H9 (cell line): ENCODE measurements around the gene RND1. TPM values are rescaled to one million over a fixed set of nuclear protein-coding genes. Genes with fewer than 3 reads are reported as not detected.

Experiments
- DNase-seq: peaks from one replicate; pipeline ENCODE4 v3.0.0-alpha.2; 2017
- H2AFZ ChIP-seq: one replicate; pipeline ENCODE4 v1.6.1; 2013; ENCODE audit warnings: mild to moderate bottlenecking, low read length, control low read depth, moderate library complexity
- H2AK5ac ChIP-seq: 2 replicates; pipeline ENCODE4 v1.6.1; 2013; ENCODE audit warnings: low read length, control low read depth, mixed read lengths; ENCODE audit not compliant: insufficient read length
- H2BK120ac ChIP-seq: one replicate; pipeline ENCODE4 v1.6.1; 2013; ENCODE audit warnings: low read depth, mild to moderate bottlenecking, low read length, control low read depth, inconsistent platforms; ENCODE audit not compliant: poor library complexity, severe bottlenecking
- H2BK12ac ChIP-seq: 2 replicates; pipeline ENCODE4 v1.6.1; 2013; ENCODE audit warnings: low read length, control low read depth, mixed read lengths, low read depth; ENCODE audit not compliant: insufficient read length
- H2BK15ac ChIP-seq: 2 replicates; pipeline ENCODE4 v1.6.1; 2013; ENCODE audit warnings: low read depth, low read length, control low read depth
- H2BK20ac ChIP-seq: one replicate; pipeline ENCODE4 v1.6.1; 2013; ENCODE audit warnings: low read depth, mild to moderate bottlenecking, low read length, control low read depth, inconsistent platforms; ENCODE audit not compliant: poor library complexity, severe bottlenecking
- H2BK5ac ChIP-seq: 2 replicates; pipeline ENCODE4 v1.6.1; 2013; ENCODE audit warnings: low read length, control low read depth, mixed read lengths; ENCODE audit not compliant: insufficient read length
- H3K14ac ChIP-seq: 2 replicates; pipeline ENCODE4 v1.6.1; 2013; ENCODE audit warnings: low read length, control low read depth; ENCODE audit not compliant: insufficient read depth
- H3K18ac ChIP-seq: 2 replicates; pipeline ENCODE4 v1.6.1; 2013; ENCODE audit warnings: low read depth, mild to moderate bottlenecking, mixed read lengths, low read length, control low read depth; ENCODE audit not compliant: insufficient read length
- H3K23ac ChIP-seq: 2 replicates; pipeline ENCODE4 v1.6.1; 2013; ENCODE audit warnings: low read length, control low read depth, mixed read lengths, low read depth; ENCODE audit not compliant: insufficient read length
- H3K23me2 ChIP-seq: 2 replicates; pipeline ENCODE4 v1.6.1; 2013; ENCODE audit warnings: low read depth, mild to moderate bottlenecking, mixed read lengths, low read length, control low read depth; ENCODE audit not compliant: insufficient read length, poor library complexity, severe bottlenecking
- H3K27ac ChIP-seq: 2 replicates; pipeline ENCODE4 v1.5.1; 2013; ENCODE audit warnings: low read length, control low read depth, mixed read lengths, low read depth; ENCODE audit not compliant: insufficient read length
- H3K27me3 ChIP-seq: 2 replicates; pipeline ENCODE4 v1.6.1; 2013; ENCODE audit warnings: low read length, control low read depth, inconsistent platforms; ENCODE audit not compliant: insufficient read depth
- H3K4ac ChIP-seq: 2 replicates; pipeline ENCODE4 v1.6.1; 2013; ENCODE audit warnings: low read depth, mild to moderate bottlenecking, control low read depth, inconsistent platforms, low read length, moderate library complexity
- H3K4me1 ChIP-seq: 2 replicates; pipeline ENCODE4 v1.6.1; 2013; ENCODE audit warnings: low read length, control low read depth, inconsistent platforms; ENCODE audit not compliant: insufficient read depth
- H3K4me2 ChIP-seq: 2 replicates; pipeline ENCODE4 v1.6.1; 2013; ENCODE audit warnings: low read length, control low read depth, mixed read lengths; ENCODE audit not compliant: insufficient read length, insufficient read depth
- H3K56ac ChIP-seq: 2 replicates; pipeline ENCODE4 v1.6.1; 2013; ENCODE audit warnings: low read depth, mild to moderate bottlenecking, mixed read lengths, low read length, control low read depth; ENCODE audit not compliant: insufficient read length
- H3K79me1 ChIP-seq: 2 replicates; pipeline ENCODE4 v1.6.1; 2013; ENCODE audit warnings: low read depth, mild to moderate bottlenecking, moderate library complexity, low read length, control low read depth, inconsistent platforms; ENCODE audit not compliant: insufficient read depth, poor library complexity, severe bottlenecking
- H3K79me2 ChIP-seq: 2 replicates; pipeline ENCODE4 v1.6.1; 2013; ENCODE audit warnings: low read length, control low read depth, inconsistent platforms; ENCODE audit not compliant: insufficient read depth
- H3K9ac ChIP-seq: 2 replicates; pipeline ENCODE4 v1.6.1; 2013; ENCODE audit warnings: low read length, control low read depth, mixed read lengths; ENCODE audit not compliant: insufficient read length; ENCODE audit errors: extremely low read depth
- H3K9me3 ChIP-seq: one replicate; pipeline ENCODE4 v1.6.1; 2013; ENCODE audit warnings: low read depth, low read length, inconsistent platforms; ENCODE audit not compliant: control insufficient read depth
- H3T11ph ChIP-seq: one replicate; pipeline ENCODE4 v1.6.1; 2013; ENCODE audit warnings: mild to moderate bottlenecking, low read length, control low read depth, inconsistent platforms
- H4K20me1 ChIP-seq: one replicate; pipeline ENCODE4 v1.6.1; 2013; ENCODE audit not compliant: control insufficient read depth, insufficient read length, insufficient read depth
- H4K5ac ChIP-seq: 2 replicates; pipeline ENCODE4 v1.6.1; 2013; ENCODE audit warnings: low read depth, mild to moderate bottlenecking, mixed read lengths, low read length, control low read depth; ENCODE audit not compliant: insufficient read length
- H4K8ac ChIP-seq: replicated peaks from 2 replicates; pipeline ENCODE4 v1.6.1; 2013; ENCODE audit warnings: low read length, control low read depth, mixed read lengths, low read depth; ENCODE audit not compliant: insufficient read length
- H4K91ac ChIP-seq: 2 replicates; pipeline ENCODE4 v1.6.1; 2013; ENCODE audit warnings: low read depth, mild to moderate bottlenecking, moderate library complexity, mixed read lengths, low read length, control low read depth; ENCODE audit not compliant: insufficient read length
- H3K27ac Mint-ChIP-seq, 3 experiments: 2 replicates in 2 of 3; 3 replicates in 1 of 3; pipeline ENCODE4 v1.8.0; 2020 to 2021; ENCODE audit warnings: mixed read lengths in 3 of 3, mild to moderate bottlenecking in 1 of 3, moderate library complexity in 1 of 3
- H3K27me3 Mint-ChIP-seq: 2 replicates; pipeline ENCODE4 v1.8.0; 2021; ENCODE audit warnings: low read depth, mild to moderate bottlenecking, moderate library complexity, mixed read lengths
- H3K36me3 Mint-ChIP-seq, 3 experiments: 2 replicates in 2 of 3; 3 replicates in 1 of 3; pipeline ENCODE4 v1.8.0; 2020 to 2021; ENCODE audit warnings: low read depth in 3 of 3, mixed read lengths in 3 of 3; ENCODE audit not compliant: insufficient read depth in 1 of 3
- H3K4me1 Mint-ChIP-seq, 2 experiments: 2 replicates each; pipeline ENCODE4 v1.8.0; 2020; ENCODE audit warnings: mixed read lengths in 2 of 2
- H3K4me3 Mint-ChIP-seq, 2 experiments: 2 replicates in 1 of 2; 3 replicates in 1 of 2; pipeline ENCODE4 v1.8.0; 2020 to 2021; ENCODE audit warnings: mild to moderate bottlenecking in 2 of 2, mixed read lengths in 2 of 2, moderate library complexity in 1 of 2
- H3K9me3 Mint-ChIP-seq, 2 experiments: 2 replicates in 1 of 2; 3 replicates in 1 of 2; pipeline ENCODE4 v1.8.0; 2020; ENCODE audit warnings: mild to moderate bottlenecking in 2 of 2, mixed read lengths in 2 of 2, moderate library complexity in 1 of 2
- CTCF ChIP-seq: fragments of 200-600 bp; sonication (generic); conservative IDR thresholded peaks from 3 replicates; pipeline ENCODE4 v1.8.0; 2021; ENCODE audit warnings: antibody characterized with exemption, mild to moderate bottlenecking
- WGBS: extraction: QIAGEN DNeasy Blood & Tissue Kit; methylation state at CpG from one replicate; pipeline ENCODE4 v1.1.7; 2013; ENCODE audit warnings: missing lambda C conversion rate, low lambda C conversion rate, mixed read lengths; ENCODE audit not compliant: insufficient read length; ENCODE audit errors: extremely low coverage; 5-methylcytosine and 5-hydroxymethylcytosine counted together
- total RNA-seq: library from RNA; stranded (reverse); gene quantifications from 2 replicates; pipeline ENCODE4 v1.2.1, GENCODE V29; 2021

RND1 gene
- total RNA-seq, 1 experiment from 2014 or later, result 9.7 TPM

GRCh38 chr12:48858043-48858442 is 7.6 kb downstream of the RND1 start:
- Histone ChIP-seq H3K79me2 (no peaks in the 10 kb centered on the region), H2BK20ac (no peak overlapping the region), H3K23me2 (no peaks in the 10 kb centered on the region), H3K27ac (no peak overlapping the region), H2BK5ac (no peak overlapping the region), H3T11ph (no peak overlapping the region), H3K23ac (no peak overlapping the region), H2AFZ (no peak overlapping the region), H2AK5ac (no peak overlapping the region), H2BK12ac (no peak overlapping the region), H3K9me3 (no peaks in the 10 kb centered on the region), H3K4me2 (no peak overlapping the region), H3K4me1 (peaks cover under 1% of the 10 kb centered on the region; the same call in 1 of the 2 replicates), H3K14ac (no peak overlapping the region), H2BK15ac (no peak overlapping the region), H3K4ac (no peak overlapping the region), H3K79me1 (peaks cover 3% of the 10 kb centered on the region), H3K9ac (no peak overlapping the region), H4K5ac (no peak overlapping the region), H3K18ac (no peak overlapping the region), H3K27me3 (no peaks in the 10 kb centered on the region), H4K8ac (no peak overlapping the region), H4K20me1 (no peaks in the 10 kb centered on the region), H2BK120ac (no peak overlapping the region), H4K91ac (no peak overlapping the region), H3K56ac (no peak overlapping the region)
- no peak for DNase-seq
- Mint-ChIP-seq H3K9me3 (no peaks in the 10 kb centered on the region), H3K4me1 (peaks cover 6 to 9% of the 10 kb centered on the region in 2 experiments), H3K4me3 (no peak overlapping the region), H3K27me3 (no peaks in the 10 kb centered on the region), H3K36me3 (peaks cover 15 to 43% (median 34%) of the 10 kb centered on the region in 3 experiments; a peak in 6 of 7 replicates), H3K27ac (no peak overlapping the region; a peak in 1 of 7 replicates)
- no CpG with 5 or more reads among the region's 8 CpGs for WGBS
- no peak for TF ChIP-seq CTCF
